ENCODE results near the gene GSG1L. TPM values are rescaled to one million over a fixed set of nuclear protein-coding genes. Genes with fewer than 3 reads are reported as not detected.

The GSG1L gene
- polyA plus RNA-seq, 1 donor (not counting 4 experiments of a cell fraction or from before 2014, with no cell fraction given) = not detected

DNA sequence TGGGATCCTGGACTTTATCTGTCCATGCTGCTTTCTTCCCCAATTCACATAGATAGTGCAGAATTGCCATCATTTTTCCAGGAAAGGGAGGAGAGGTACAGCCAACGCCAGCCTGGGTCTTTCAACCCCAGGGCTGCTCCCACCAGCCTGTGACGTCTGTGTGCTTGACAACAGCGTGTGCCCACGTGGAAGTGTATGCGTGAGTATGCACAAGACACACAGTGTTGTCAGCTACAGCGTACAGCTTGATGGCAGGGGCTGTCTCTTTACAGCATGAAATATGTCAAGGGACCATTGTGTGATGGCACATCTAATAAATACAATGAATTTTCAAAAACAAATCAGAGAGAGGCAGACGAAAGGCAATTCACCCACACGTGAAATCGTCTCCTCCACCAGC lies 62.3 kb downstream of the GSG1L start:
- FAIRE-seq = no peak
- H3K27me3 ChIP-seq (ENCODE audit: control insufficient read depth, extremely low read depth, insufficient read depth, low read length) = no peaks in the 10 kb centered on the region

DNA sequence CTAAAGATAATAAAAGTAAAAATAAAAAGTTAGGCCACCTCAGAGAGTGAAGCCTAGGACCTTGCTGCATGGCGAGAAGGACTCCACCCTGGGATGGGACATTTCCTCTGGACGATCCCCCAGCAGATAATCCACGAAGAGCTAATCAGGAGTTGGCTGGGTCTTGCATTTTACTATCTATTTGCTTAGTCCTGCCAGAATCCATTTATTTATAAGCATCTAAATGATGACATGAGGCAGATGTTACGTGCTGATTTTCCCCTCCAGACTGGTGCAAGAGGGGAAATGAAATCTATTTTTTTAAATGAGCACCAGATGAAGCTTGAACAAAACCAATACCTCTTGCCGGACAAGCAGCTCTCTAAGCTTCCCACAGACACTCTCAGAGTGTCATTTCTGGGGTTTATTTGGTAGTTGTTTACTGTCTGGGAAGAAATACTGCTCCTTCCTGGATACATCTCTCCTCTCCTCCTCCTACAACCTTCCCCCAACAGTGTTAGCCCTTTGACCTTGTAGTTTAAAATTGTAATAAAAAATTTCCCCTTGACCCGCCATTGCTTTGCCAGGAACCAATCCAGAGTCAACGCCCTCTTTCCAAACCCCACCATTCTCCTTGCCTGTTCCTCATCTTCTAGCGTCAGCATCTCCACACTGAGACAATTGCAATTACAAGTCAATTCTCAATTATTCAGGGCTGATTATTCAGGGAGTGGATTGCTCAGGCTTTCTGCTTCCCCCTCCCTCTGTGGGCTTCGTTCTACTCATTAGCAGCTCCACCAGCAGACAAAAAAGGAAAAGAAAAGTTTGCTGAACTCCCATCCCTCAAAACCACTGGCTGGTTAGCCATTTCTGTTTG lies 63.0 kb downstream of the GSG1L start:
- FAIRE-seq = no peak
- dilution Hi-C loops (cut with MboI; ENCODE audit: extremely low pct_ligation_motif_present, low sequenced_read_pairs) = no loop called here

More for the DNA sequence above, 62.3 kb downstream of the GSG1L start:
- no peak for DNase-seq (ENCODE audit: low read depth, low spot score)
- no peaks in the 10 kb centered on the region for H4K20me1 ChIP-seq (ENCODE audit: control insufficient read depth, extremely low read depth, insufficient read depth, low read length)
- H2AFZ ChIP-seq (ENCODE audit: control insufficient read depth, low read length) = no peak overlapping the region
- no peak overlapping the region for H3K4me2 ChIP-seq (ENCODE audit: control insufficient read depth, extremely low read depth, insufficient read depth, low read depth, low read length)
- no peaks in the 10 kb centered on the region for H3K9me3 ChIP-seq (ENCODE audit: control insufficient read depth, low read depth, low read length)
- H3K9ac ChIP-seq (ENCODE audit: control insufficient read depth, extremely low read depth, insufficient read depth, low read length) = no peak overlapping the region
- H3K79me2 ChIP-seq (ENCODE audit: control insufficient read depth, insufficient read depth, low read length) = no peaks in the 10 kb centered on the region
- TF ChIP-seq EZH2 (IDR thresholded peaks at IDR 0.05; ENCODE audit: low read length) = no peak
- TF ChIP-seq, protein P1, sequence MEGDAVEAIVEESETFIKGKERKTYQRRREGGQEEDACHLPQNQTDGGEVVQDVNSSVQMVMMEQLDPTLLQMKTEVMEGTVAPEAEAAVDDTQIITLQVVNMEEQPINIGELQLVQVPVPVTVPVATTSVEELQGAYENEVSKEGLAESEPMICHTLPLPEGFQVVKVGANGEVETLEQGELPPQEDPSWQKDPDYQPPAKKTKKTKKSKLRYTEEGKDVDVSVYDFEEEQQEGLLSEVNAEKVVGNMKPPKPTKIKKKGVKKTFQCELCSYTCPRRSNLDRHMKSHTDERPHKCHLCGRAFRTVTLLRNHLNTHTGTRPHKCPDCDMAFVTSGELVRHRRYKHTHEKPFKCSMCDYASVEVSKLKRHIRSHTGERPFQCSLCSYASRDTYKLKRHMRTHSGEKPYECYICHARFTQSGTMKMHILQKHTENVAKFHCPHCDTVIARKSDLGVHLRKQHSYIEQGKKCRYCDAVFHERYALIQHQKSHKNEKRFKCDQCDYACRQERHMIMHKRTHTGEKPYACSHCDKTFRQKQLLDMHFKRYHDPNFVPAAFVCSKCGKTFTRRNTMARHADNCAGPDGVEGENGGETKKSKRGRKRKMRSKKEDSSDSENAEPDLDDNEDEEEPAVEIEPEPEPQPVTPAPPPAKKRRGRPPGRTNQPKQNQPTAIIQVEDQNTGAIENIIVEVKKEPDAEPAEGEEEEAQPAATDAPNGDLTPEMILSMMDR (optimal IDR thresholded peaks at IDR 0.05 in 1 of 3, IDR thresholded peaks at IDR 0.05 in 1 of 3, conservative IDR thresholded peaks at IDR 0.05 in 1 of 3; ENCODE audit: extremely low read depth in 1 of 3, insufficient read depth in 2 of 3, low read length in 3 of 3) = no peak
- dilution Hi-C loops (cut with MboI; ENCODE audit: extremely low pct_ligation_motif_present, low sequenced_read_pairs) = no loop called here
- H3K36me3 ChIP-seq (ENCODE audit: control insufficient read depth in 2 of 2, extremely low read depth in 1 of 2, insufficient read depth in 2 of 2, low read length in 2 of 2) = no peaks in the 10 kb centered on the region
- no peaks in the 10 kb centered on the region for H3K4me1 ChIP-seq (ENCODE audit: control insufficient read depth, extremely low read depth, insufficient read depth, low read length)
- no peaks in the 10 kb centered on the region for H3K9me1 ChIP-seq (ENCODE audit: control insufficient read depth, extremely low read depth, insufficient read depth, low read length)
- no peak overlapping the region for H3K4me3 ChIP-seq (ENCODE audit: control insufficient read depth in 2 of 3, extremely low read depth in 1 of 3, insufficient read depth in 2 of 3, low read depth in 1 of 3, low read length in 3 of 3)
- no peak overlapping the region for H3K27ac ChIP-seq (ENCODE audit: control insufficient read depth, insufficient read depth, low read length)

More for the DNA sequence above, 63.0 kb downstream of the GSG1L start:
- H3K4me1 ChIP-seq (ENCODE audit: control insufficient read depth, extremely low read depth, insufficient read depth, low read length) = no peaks in the 10 kb centered on the region
- H3K79me2 ChIP-seq (ENCODE audit: control insufficient read depth, insufficient read depth, low read length) = no peaks in the 10 kb centered on the region
- no peak for DNase-seq (ENCODE audit: low read depth, low spot score)
- H3K36me3 ChIP-seq (ENCODE audit: control insufficient read depth in 2 of 2, extremely low read depth in 1 of 2, insufficient read depth in 2 of 2, low read length in 2 of 2) = no peaks in the 10 kb centered on the region
- TF ChIP-seq, protein P1 (optimal IDR thresholded peaks at IDR 0.05 in 1 of 3, IDR thresholded peaks at IDR 0.05 in 1 of 3, conservative IDR thresholded peaks at IDR 0.05 in 1 of 3; ENCODE audit: extremely low read depth in 1 of 3, insufficient read depth in 2 of 3, low read length in 3 of 3) = no peak
- TF ChIP-seq EZH2 (IDR thresholded peaks at IDR 0.05; ENCODE audit: low read length) = no peak
- H3K27me3 ChIP-seq (ENCODE audit: control insufficient read depth, extremely low read depth, insufficient read depth, low read length) = no peaks in the 10 kb centered on the region
- no peak overlapping the region for H3K27ac ChIP-seq (ENCODE audit: control insufficient read depth, insufficient read depth, low read length)
- H3K9me1 ChIP-seq (ENCODE audit: control insufficient read depth, extremely low read depth, insufficient read depth, low read length) = no peaks in the 10 kb centered on the region
- no peak overlapping the region for H3K4me3 ChIP-seq (ENCODE audit: control insufficient read depth in 2 of 3, extremely low read depth in 1 of 3, insufficient read depth in 2 of 3, low read depth in 1 of 3, low read length in 3 of 3)
- H3K9ac ChIP-seq (ENCODE audit: control insufficient read depth, extremely low read depth, insufficient read depth, low read length) = no peak overlapping the region
- H2AFZ ChIP-seq (ENCODE audit: control insufficient read depth, low read length) = no peak overlapping the region
- no peaks in the 10 kb centered on the region for H3K9me3 ChIP-seq (ENCODE audit: control insufficient read depth, low read depth, low read length)
- H4K20me1 ChIP-seq (ENCODE audit: control insufficient read depth, extremely low read depth, insufficient read depth, low read length) = no peaks in the 10 kb centered on the region
- no peak overlapping the region for H3K4me2 ChIP-seq (ENCODE audit: control insufficient read depth, extremely low read depth, insufficient read depth, low read depth, low read length)

Data from keratinocyte (primary cell).